Airway epithelial cell (primary cell): ENCODE data around the gene TRNAU1AP. TPM values are rescaled to one million over a fixed set of nuclear protein-coding genes. Genes with fewer than 3 reads are reported as not detected.

ENCODE experiments used
- total RNA-seq: library from RNA; depleted of rRNA; stranded (reverse); fragments of >200 nt; gene quantifications from 2 replicates; pipeline ENCODE4 v1.2.3, GENCODE V29; 2015

The TRNAU1AP gene
- total RNA-seq = 16.4 TPM in 2 replicates

DNA sequence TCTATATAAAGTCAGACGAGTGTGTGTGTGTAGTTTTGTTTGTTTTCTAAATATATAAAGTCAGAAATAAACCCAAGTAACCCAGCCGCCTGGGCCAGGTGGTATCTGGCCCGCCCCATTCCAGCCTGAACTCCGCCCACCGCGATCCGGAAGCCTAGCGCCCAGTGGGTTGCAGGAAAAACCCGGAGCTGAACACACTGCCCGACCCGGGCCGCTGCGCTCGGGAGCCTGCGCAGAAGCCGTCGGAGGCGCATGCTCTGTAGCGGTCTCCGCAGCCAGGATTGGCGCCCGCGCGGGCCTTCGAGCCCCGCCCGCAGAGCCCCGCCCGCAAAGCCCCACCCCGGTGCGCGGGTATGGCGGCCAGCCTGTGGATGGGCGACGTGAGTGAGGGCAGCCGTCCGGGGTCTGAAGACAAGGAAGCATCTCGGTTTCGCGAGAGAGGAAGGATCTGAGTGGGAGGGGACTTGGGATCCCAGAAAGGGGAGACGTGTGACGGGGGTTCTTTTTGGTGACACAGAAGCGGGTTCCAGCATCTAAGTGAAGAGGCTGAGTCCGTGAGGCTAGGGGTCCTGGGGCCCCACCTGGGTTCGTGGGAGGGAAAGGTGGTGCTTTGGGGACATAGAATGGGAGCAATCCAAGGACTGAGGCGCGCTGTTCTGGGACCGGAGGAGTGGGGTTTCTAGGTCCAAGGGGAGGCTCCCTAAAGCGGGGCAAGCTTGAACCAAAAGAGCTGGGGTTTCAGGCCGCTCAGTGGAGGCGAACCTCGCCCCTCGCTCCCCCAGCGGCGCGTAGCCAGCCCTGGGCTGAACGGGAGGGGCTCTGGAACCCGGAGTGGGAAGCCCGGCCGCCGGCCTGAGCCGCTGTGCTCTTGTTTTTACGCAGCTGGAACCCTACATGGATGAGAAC is at the start of gene TRNAU1AP:
TRNAU1AP (plus strand) TSS at position 328 of the 906 bp plus-strand sequence; CDS start at position 354, 26 bp downstream.

DNA sequence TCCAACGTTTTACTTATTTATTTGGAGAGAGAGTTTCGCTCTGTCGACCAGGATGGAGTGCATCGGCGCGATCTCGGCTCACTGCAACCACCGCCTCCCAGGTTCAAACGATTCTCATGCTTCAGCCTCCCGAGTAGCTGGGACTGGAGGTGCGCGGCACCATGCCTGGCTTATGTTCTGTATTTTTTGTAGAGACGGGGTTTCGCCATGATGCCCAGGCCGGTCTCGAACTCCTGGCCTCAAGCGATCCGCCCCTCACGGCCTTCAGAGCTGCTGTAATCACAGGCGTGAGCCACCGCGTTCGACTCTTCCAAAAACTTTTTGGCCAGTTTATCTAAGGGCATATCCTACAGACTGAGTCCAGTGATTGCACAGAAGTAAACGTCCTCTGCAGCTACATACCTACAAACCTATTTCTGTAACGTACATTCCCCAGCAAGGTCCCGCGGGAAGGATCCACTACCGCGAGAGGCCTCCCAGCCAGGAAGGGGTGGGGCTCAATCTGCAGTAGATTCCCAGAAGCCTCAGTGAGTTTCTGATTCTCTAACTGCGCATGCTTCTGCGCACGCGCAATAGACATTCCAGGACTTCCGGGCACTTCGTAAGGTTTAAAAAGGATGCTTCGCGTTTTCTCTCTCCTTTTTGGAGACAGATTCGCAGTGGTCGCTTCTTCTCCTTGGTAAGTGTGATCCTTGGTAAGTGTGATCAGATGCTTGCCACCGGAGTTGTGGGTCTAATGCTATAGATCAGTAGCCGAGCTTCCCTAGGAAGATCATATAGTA is 47.3 kb upstream of the TRNAU1AP start, which contains the start of gene RCC1:
RCC1 (plus strand) TSS at position 638 of the 782 bp plus-strand sequence. CDS start 23,824 bp downstream, outside the sequence.

DNA sequence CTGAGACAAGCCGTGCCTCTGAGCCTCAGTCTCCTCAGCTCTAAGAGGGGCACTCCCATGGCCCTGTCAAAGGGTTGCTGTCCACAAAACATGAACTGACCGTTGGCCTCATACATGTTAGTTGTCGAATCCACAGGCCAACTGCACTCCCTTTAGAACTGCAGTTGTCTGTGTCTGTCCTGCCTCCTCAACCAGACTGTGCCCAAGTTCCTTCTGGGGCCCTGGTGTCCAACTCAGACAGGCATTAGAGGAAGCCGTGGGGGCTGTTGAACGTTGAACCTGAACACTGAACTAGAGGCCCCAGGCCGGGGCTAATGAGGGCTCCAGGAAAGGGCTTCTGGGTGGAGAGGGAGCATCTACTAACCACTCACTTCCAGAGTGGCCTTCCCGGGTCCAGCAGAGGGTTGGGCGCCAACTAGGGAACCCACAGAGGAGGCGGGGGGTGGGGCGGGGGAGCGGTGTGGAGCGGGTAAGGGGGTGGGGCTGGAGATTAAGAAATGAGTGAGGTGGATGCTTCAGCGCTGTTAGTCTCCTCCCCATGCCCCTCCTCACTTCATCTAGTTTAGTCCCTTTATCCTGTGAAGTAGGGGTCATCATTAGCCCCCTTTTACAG is 38.9 kb downstream of the TRNAU1AP start, which contains the start of gene RAB42:
RAB42 (plus strand) TSS at position 558 of the 613 bp plus-strand sequence. CDS start 247 bp downstream, outside the sequence.

Other genes with a start within 250 kb of the TRNAU1AP start
- 14.4 and 16.6 TPM in 2 replicates for gene MED18, start 224.0 kb upstream of the TRNAU1AP start, total RNA-seq
- 18.1 and 18.2 TPM in 2 replicates for gene PHACTR4, start 183.3 kb upstream of the TRNAU1AP start, total RNA-seq
- gene RCC1, start 47.0 kb upstream of the TRNAU1AP start, total RNA-seq = 56.9 and 70.2 TPM in 2 replicates
- gene RAB42, start 39.2 kb downstream of the TRNAU1AP start, total RNA-seq = 0.07 and 0.51 TPM in 2 replicates
- gene TAF12, start 90.0 kb downstream of the TRNAU1AP start, total RNA-seq = 20.0 and 21.4 TPM in 2 replicates
- gene RNU11, start 95.5 kb downstream of the TRNAU1AP start, total RNA-seq = not detected in 2 replicates
- gene GMEB1, start 115.7 kb downstream of the TRNAU1AP start, total RNA-seq = 6.4 and 9.5 TPM in 2 replicates
- gene YTHDF2, start 183.9 kb downstream of the TRNAU1AP start, total RNA-seq = 41.4 and 60.4 TPM in 2 replicates